HepG2 (cell line): Measurements from ENCODE around the gene AK9. TPM values are rescaled to one million over a fixed set of nuclear protein-coding genes. Genes with fewer than 3 reads are reported as not detected.

Experiments used
- ATAC-seq: fragments of 200-7000 bp; cut with Tn5 transposase; 3 replicates; pipeline ENCODE4 v1.9.1; 2020; ENCODE audit warnings: mild to moderate bottlenecking, moderate library complexity
- BruUV-seq: library from RNA; stranded (reverse); fragments of 400-500 nt; replicated peaks from 2 replicates; lab custom pipeline; 2021; lab: Mats Ljungman, UMichigan
- CTCF ChIA-PET: fragments of 300-600 bp; formaldehyde crosslinking; extraction: SDS; loops from one replicate; lab custom pipeline; 2021; ENCODE audit warnings: low total read pairs, inconsistent platforms, low intra/inter-chr PET ratio; lab: Yijun Ruan, JAX
- POLR2A ChIA-PET: fragments of 350-600 bp; sonication (Branson Sonifier 250); formaldehyde crosslinking; loops from one replicate; lab custom pipeline; 2020; ENCODE audit warnings: antibody characterized with exemption, inconsistent platforms; lab: Yijun Ruan, JAX
- DNase-seq: peaks from one replicate; pipeline ENCODE4 v3.0.0-alpha.2; 2015; ENCODE audit warnings: low spot score
- FAIRE-seq: peaks from 3 replicates; lab custom pipeline; 2011; peaks lifted over from hg19 to GRCh38; lab: Jason Lieb, UNC
- H2AFZ ChIP-seq: one replicate; pipeline ENCODE4 v1.6.1; 2011; ENCODE audit warnings: low read length, inconsistent platforms
- H3K27ac ChIP-seq: fragments of 300-600 bp; 3 replicates; pipeline ENCODE4 v1.8.0; 2011; ENCODE audit warnings: mixed run types, mild to moderate bottlenecking, mixed read lengths, low read length, inconsistent platforms; ENCODE audit not compliant: insufficient read depth; ENCODE audit errors: extremely low read length
- H3K27me3 ChIP-seq, 2 experiments: fragments of 200-600 bp in 1 of 2; 2 replicates in 1 of 2; 3 replicates in 1 of 2; pipeline versions ENCODE4 v1.6.0 to v1.8.0; 2011; ENCODE audit warnings: low read length in 2 of 2, mild to moderate bottlenecking in 2 of 2, moderate library complexity in 2 of 2, inconsistent platforms in 1 of 2; ENCODE audit not compliant: insufficient read depth in 2 of 2, control insufficient read depth in 1 of 2
- H3K36me3 ChIP-seq, 2 experiments: fragments of 200-600 bp in 1 of 2; replicated peaks in 1 of 2; 2 replicates in 1 of 2; 3 replicates in 1 of 2; pipeline versions ENCODE4 v1.5.1 to v1.8.0; 2011; ENCODE audit warnings: low read length in 2 of 2, inconsistent platforms in 1 of 2; ENCODE audit not compliant: insufficient read depth in 2 of 2, control insufficient read depth in 1 of 2
- H3K4me1 ChIP-seq: 2 replicates; pipeline ENCODE4 v1.5.1; 2012; ENCODE audit warnings: low read length, inconsistent platforms; ENCODE audit not compliant: insufficient read depth
- H3K4me2 ChIP-seq: 2 replicates; pipeline ENCODE4 v1.6.0; 2011; ENCODE audit warnings: low read depth, low read length, inconsistent platforms
- H3K4me3 ChIP-seq, 3 experiments: fragments of 200-600 bp in 1 of 3; sonication (generic), shearing (Covaris generic) in 1 of 3; replicated peaks in 1 of 3; 2 replicates each; pipeline ENCODE4 v1.5.1; 2011 to 2016; ENCODE audit warnings: low read length in 3 of 3, inconsistent platforms in 2 of 3, low read depth in 2 of 3, mild to moderate bottlenecking in 2 of 3, control low read depth in 1 of 3, mixed read lengths in 1 of 3; ENCODE audit not compliant: insufficient read depth in 1 of 3
- H3K79me2 ChIP-seq: one replicate; pipeline ENCODE4 v1.6.1; 2011; ENCODE audit warnings: low read length, inconsistent platforms; ENCODE audit not compliant: insufficient read depth
- H3K9ac ChIP-seq: 2 replicates; pipeline ENCODE4 v1.6.0; 2011; ENCODE audit warnings: mild to moderate bottlenecking, low read depth, low read length, inconsistent platforms; ENCODE audit not compliant: insufficient read depth
- H3K9me3 ChIP-seq: 2 replicates; pipeline ENCODE4 v1.5.1; 2012; ENCODE audit warnings: mild to moderate bottlenecking, low read length
- H4K20me1 ChIP-seq: 2 replicates; pipeline ENCODE4 v1.6.0; 2011; ENCODE audit warnings: inconsistent platforms, mild to moderate bottlenecking, low read length, moderate library complexity; ENCODE audit not compliant: insufficient read depth
- EEA1 ChIP-seq: sonication (generic); formaldehyde crosslinking; IDR thresholded peaks from 2 replicates; pipeline ENCODE4 v1.5.1; 2020; ENCODE audit warnings: mild to moderate bottlenecking, missing genetic modification reagents, borderline replicate concordance
- HIVEP1 ChIP-seq: sonication (generic); formaldehyde crosslinking; IDR thresholded peaks from 2 replicates; pipeline ENCODE4 v1.4.0; 2020; ENCODE audit warnings: mild to moderate bottlenecking, missing genetic modification reagents
- HNRNPL ChIP-seq: fragments of 200-400 bp; formaldehyde crosslinking; IDR thresholded peaks from 2 replicates; pipeline ENCODE4 v1.6.1; 2017; ENCODE audit warnings: mild to moderate bottlenecking, low read depth, low read length
- NAIF1 ChIP-seq: sonication (generic); formaldehyde crosslinking; IDR thresholded peaks from 2 replicates; pipeline ENCODE4 v1.5.0; 2020; ENCODE audit warnings: mild to moderate bottlenecking, missing genetic modification reagents, borderline replicate concordance
- PTBP1 ChIP-seq: fragments of 200-400 bp; formaldehyde crosslinking; IDR thresholded peaks from 2 replicates; pipeline ENCODE4 v1.6.1; 2018; ENCODE audit warnings: low read length, low read depth; ENCODE audit not compliant: poor library complexity, severe bottlenecking
- TBX3 ChIP-seq: fragments of 450-650 bp; IDR thresholded peaks from 2 replicates; pipeline ENCODE4 v1.6.1; 2017; ENCODE audit warnings: antibody characterized with exemption, mild to moderate bottlenecking, inconsistent platforms, borderline replicate concordance
- ZNF260 ChIP-seq: sonication (generic); formaldehyde crosslinking; IDR thresholded peaks from 2 replicates; pipeline ENCODE4 v1.4.0; 2020; ENCODE audit warnings: missing genetic modification reagents, low read depth, mild to moderate bottlenecking, borderline replicate concordance
- ZNF296 ChIP-seq: sonication (generic); formaldehyde crosslinking; conservative IDR thresholded peaks from 2 replicates; pipeline ENCODE4 v1.5.0; 2020; ENCODE audit warnings: mild to moderate bottlenecking, missing genetic modification reagents
- WGBS: methylation state at CpG from one replicate; pipeline ENCODE4 v1.1.6; 2017; ENCODE audit warnings: low lambda C conversion rate; 5-methylcytosine and 5-hydroxymethylcytosine counted together
- in situ Hi-C: cut with HindIII; loops from 2 replicates; pipeline ENCODE4 v1.10.0; 2017; ENCODE audit warnings: low pct_unique_long_range_greater_than_20kb; ENCODE audit not compliant: extremely low pct_ligation_motif_present
- intact Hi-C: fragments of 100-400 bp; cut with micrococcal nuclease; formaldehyde crosslinking; loops from one replicate; pipeline ENCODE4 v1.10.0; 2022; ENCODE audit not compliant: unreplicated experiment
- polyA plus RNA-seq, 8 experiments: library from polyadenylated mRNA; depleted of rRNA in 3 of 8; stranded (reverse) in 7 of 8; unstranded in 1 of 8; fragments of >200 nt; fragmentation: Illumina TruSeq in 4 of 8; extraction: Trizol in 4 of 8; gene quantifications; 2 replicates each; pipeline versions ENCODE4 v1.2.1 to v1.2.3, GENCODE V29; 2011 to 2016; ENCODE audit warnings: low read depth in 4 of 8, missing spikeins in 1 of 8, mixed read lengths in 1 of 8; ENCODE audit not compliant: insufficient read depth in 1 of 8
- total RNA-seq, 5 experiments: library from RNA; depleted of rRNA; stranded (reverse); fragments of >200 nt; fragmentation: Illumina TruSeq; extraction: Trizol; gene quantifications; 2 replicates each; pipeline ENCODE4 v1.2.3, GENCODE V29; 2016; ENCODE audit warnings: low read depth in 1 of 5
- TF ChIP-seq, protein P1 (sequence below): IDR thresholded peaks from 2 replicates; pipeline ENCODE4 v1.6.1; 2016; ENCODE audit warnings: missing compliant biosample characterization, missing genetic modification reagents, borderline replicate concordance
- TF ChIP-seq, protein P2 (sequence below): sonication (generic); formaldehyde crosslinking; IDR thresholded peaks from 2 replicates; pipeline ENCODE4 v1.9.0; 2021; ENCODE audit warnings: mild to moderate bottlenecking, missing genetic modification reagents

Gene AK9
- total and polyA plus RNA-seq, 2 of the 13 experiments (the other 11 are each of a cell fraction or from before 2014, with no cell fraction given), result 3.2 to 4.8 TPM

DNA sequence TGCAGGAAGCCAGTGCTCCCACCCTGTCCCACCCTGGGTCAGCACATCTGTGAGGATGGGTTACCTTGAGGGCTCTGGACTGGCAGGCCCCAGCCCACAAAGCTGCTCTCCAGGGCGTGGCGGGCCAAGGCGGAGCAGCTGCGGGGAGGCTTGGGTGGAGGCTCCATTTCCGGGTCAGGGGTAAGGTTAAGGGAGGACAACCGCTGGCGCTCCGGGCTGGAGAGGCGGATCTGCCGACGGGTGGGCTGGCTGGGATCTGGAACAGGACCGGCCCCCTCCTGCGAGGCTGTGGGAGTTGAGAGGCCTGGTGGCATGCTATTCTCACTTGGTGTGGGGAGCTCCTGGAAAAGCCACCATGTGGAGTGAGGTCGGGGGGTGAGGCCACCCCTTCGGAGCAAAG is 244.9 kb downstream of the AK9 start (continued):
- TF ChIP-seq, protein P1, sequence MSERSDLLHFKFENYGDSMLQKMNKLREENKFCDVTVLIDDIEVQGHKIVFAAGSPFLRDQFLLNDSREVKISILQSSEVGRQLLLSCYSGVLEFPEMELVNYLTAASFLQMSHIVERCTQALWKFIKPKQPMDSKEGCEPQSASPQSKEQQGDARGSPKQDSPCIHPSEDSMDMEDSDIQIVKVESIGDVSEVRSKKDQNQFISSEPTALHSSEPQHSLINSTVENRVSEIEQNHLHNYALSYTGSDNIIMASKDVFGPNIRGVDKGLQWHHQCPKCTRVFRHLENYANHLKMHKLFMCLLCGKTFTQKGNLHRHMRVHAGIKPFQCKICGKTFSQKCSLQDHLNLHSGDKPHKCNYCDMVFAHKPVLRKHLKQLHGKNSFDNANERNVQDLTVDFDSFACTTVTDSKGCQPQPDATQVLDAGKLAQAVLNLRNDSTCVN, result no peak
- TF ChIP-seq HIVEP1, result no peak
- TF ChIP-seq, all 625 proteins: peak for 2

DNA sequence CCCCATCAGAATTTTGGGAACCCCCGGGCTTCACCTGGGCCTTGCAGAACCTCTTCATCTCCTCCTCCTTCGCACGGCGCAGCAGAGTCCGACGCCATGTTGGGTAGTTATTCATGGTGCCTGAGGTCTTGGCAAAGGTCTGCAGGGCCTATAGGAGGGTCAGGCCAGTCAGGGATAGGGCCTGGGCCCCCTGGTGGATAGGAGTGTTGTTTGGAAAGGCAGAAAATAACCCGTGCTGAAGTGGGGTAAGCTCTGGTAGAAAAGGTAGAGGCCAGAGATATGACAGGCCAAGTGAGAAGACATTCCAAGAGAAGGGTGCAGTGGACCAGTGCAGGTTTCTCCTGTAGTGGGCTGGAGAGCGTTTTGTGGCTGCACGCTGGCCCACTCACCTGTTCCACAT is 245.6 kb downstream of the AK9 start:
- ChIA-PET POLR2A (no interaction called here), CTCF (interaction anchor here (1.9 kb wide), 1 partner anchor 257 kb away, joined by 9 read pairs; no protein-coding TSS in a partner anchor)
- Histone ChIP-seq H3K4me1 (peaks cover 15% of the 10 kb centered on the region), H3K36me3 (peaks cover 2 to 10% of the 10 kb centered on the region in 2 experiments; a peak in 3 of 5 replicates), H3K27me3 (no peaks in the 10 kb centered on the region; a peak in 1 of 5 replicates), H3K9me3 (no peaks in the 10 kb centered on the region), H3K4me3 (no peak overlapping the region), H2AFZ (no peak overlapping the region), H3K27ac (no peak overlapping the region), H4K20me1 (no peaks in the 10 kb centered on the region), H3K9ac (no peak overlapping the region), H3K4me2 (no peak overlapping the region), H3K79me2 (peaks cover 9% of the 10 kb centered on the region)
- DNase-seq (no peak), ATAC-seq (peak; percentile 16; the same call in 2 of the 3 replicates), FAIRE-seq (no peak)
- BruUV-seq, result no TSS peak
- intact Hi-C loops, result no loop called here
- in situ Hi-C loops, result no loop called here
- WGBS, result 91% methylated on average over 9 of the region's 9 CpGs
- TF ChIP-seq ZNF260 (no peak), TBX3 (no peak), ZNF296 (CRISPR knock-in tag) (no peak), PTBP1 (no peak), HNRNPL (no peak), EEA1 (CRISPR knock-in tag) (no peak), NAIF1 (no peak)
- TF ChIP-seq, protein P2, sequence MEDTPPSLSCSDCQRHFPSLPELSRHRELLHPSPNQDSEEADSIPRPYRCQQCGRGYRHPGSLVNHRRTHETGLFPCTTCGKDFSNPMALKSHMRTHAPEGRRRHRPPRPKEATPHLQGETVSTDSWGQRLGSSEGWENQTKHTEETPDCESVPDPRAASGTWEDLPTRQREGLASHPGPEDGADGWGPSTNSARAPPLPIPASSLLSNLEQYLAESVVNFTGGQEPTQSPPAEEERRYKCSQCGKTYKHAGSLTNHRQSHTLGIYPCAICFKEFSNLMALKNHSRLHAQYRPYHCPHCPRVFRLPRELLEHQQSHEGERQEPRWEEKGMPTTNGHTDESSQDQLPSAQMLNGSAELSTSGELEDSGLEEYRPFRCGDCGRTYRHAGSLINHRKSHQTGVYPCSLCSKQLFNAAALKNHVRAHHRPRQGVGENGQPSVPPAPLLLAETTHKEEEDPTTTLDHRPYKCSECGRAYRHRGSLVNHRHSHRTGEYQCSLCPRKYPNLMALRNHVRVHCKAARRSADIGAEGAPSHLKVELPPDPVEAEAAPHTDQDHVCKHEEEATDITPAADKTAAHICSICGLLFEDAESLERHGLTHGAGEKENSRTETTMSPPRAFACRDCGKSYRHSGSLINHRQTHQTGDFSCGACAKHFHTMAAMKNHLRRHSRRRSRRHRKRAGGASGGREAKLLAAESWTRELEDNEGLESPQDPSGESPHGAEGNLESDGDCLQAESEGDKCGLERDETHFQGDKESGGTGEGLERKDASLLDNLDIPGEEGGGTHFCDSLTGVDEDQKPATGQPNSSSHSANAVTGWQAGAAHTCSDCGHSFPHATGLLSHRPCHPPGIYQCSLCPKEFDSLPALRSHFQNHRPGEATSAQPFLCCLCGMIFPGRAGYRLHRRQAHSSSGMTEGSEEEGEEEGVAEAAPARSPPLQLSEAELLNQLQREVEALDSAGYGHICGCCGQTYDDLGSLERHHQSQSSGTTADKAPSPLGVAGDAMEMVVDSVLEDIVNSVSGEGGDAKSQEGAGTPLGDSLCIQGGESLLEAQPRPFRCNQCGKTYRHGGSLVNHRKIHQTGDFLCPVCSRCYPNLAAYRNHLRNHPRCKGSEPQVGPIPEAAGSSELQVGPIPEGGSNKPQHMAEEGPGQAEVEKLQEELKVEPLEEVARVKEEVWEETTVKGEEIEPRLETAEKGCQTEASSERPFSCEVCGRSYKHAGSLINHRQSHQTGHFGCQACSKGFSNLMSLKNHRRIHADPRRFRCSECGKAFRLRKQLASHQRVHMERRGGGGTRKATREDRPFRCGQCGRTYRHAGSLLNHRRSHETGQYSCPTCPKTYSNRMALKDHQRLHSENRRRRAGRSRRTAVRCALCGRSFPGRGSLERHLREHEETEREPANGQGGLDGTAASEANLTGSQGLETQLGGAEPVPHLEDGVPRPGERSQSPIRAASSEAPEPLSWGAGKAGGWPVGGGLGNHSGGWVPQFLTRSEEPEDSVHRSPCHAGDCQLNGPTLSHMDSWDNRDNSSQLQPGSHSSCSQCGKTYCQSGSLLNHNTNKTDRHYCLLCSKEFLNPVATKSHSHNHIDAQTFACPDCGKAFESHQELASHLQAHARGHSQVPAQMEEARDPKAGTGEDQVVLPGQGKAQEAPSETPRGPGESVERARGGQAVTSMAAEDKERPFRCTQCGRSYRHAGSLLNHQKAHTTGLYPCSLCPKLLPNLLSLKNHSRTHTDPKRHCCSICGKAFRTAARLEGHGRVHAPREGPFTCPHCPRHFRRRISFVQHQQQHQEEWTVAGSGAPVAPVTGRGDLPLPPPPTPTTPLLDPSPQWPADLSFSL (CRISPR knock-in tag), result no peak
